Upper lobe of right lung (tissue), 1 donor: ENCODE data around the gene MCU. TPM values are rescaled to one million over a fixed set of nuclear protein-coding genes. Genes with fewer than 3 reads are reported as not detected.

Experiments used
- ATAC-seq: fragments of 200-7000 bp; cut with Tn5 transposase; one replicate; pipeline ENCODE4 v1.9.1; 2020; ENCODE audit warnings: mild to moderate bottlenecking, moderate library complexity
- DNase-seq: peaks from one replicate; pipeline ENCODE4 v3.0.0-alpha.2; 2020
- H3K27ac ChIP-seq: fragments of 200-600 bp; one replicate; pipeline ENCODE4 v1.8.0; 2022
- H3K27me3 ChIP-seq: fragments of 200-600 bp; one replicate; pipeline ENCODE4 v1.8.0; 2022; ENCODE audit warnings: mild to moderate bottlenecking
- H3K36me3 ChIP-seq: fragments of 200-600 bp; one replicate; pipeline ENCODE4 v1.8.0; 2022
- H3K4me1 ChIP-seq: fragments of 200-600 bp; one replicate; pipeline ENCODE4 v1.8.0; 2022
- H3K4me3 ChIP-seq: fragments of 200-600 bp; one replicate; pipeline ENCODE4 v1.8.0; 2022; ENCODE audit warnings: mild to moderate bottlenecking
- H3K9me3 ChIP-seq: fragments of 200-600 bp; one replicate; pipeline ENCODE4 v1.8.0; 2022
- intact Hi-C: fragments of 100-400 bp; cut with DNase I; formaldehyde crosslinking; loops from one replicate; pipeline ENCODE4 v1.11.0; 2022
- total RNA-seq: library from RNA; stranded (reverse); fragmentation: NEBNext Ultra II Directional; extraction: Animal tissue kit (Norgen Biotek cat#: 25700); gene quantifications from one replicate; pipeline ENCODE4 v1.2.1, GENCODE V29; 2021
- TF ChIP-seq, protein P1 (sequence below): fragments of 200-600 bp; IDR thresholded peaks from one replicate; pipeline ENCODE4 v1.8.0; 2022; ENCODE audit warnings: antibody characterized with exemption
- donor health status: DM: no; HTN: yes; CAD: no; lungs with severe emphysema.

The MCU gene
- total RNA-seq, 1 donor from 2014 or later = 31.1 TPM

DNA sequence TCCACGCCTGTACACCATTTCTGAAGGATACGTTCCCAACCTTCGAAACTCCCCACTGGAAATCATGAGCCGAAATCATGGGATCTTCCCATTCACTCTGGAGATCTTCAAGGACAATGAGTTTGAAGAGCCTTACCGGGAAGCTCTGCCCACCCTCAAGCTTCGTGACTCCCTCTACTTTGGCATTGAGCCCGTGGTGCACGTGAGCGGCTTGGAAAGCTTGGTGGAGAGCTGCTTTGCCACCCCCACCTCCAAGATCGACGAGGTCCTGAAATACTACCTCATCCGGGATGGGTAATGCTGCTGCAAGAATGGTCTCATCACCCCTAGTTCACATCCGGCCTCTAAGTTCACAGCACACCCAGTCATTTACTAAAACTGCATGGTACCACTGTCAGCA is 232.4 kb downstream of the MCU start:
- TF ChIP-seq, protein P1, sequence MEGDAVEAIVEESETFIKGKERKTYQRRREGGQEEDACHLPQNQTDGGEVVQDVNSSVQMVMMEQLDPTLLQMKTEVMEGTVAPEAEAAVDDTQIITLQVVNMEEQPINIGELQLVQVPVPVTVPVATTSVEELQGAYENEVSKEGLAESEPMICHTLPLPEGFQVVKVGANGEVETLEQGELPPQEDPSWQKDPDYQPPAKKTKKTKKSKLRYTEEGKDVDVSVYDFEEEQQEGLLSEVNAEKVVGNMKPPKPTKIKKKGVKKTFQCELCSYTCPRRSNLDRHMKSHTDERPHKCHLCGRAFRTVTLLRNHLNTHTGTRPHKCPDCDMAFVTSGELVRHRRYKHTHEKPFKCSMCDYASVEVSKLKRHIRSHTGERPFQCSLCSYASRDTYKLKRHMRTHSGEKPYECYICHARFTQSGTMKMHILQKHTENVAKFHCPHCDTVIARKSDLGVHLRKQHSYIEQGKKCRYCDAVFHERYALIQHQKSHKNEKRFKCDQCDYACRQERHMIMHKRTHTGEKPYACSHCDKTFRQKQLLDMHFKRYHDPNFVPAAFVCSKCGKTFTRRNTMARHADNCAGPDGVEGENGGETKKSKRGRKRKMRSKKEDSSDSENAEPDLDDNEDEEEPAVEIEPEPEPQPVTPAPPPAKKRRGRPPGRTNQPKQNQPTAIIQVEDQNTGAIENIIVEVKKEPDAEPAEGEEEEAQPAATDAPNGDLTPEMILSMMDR = no peak
- no peak for DNase-seq
- ATAC-seq = no peak
- no peaks in the 10 kb centered on the region for H3K36me3 ChIP-seq
- H3K4me3 ChIP-seq = no peak overlapping the region
- intact Hi-C loops = no loop called here
- H3K27me3 ChIP-seq = no peaks in the 10 kb centered on the region
- peaks cover 3% of the 10 kb centered on the region for H3K9me3 ChIP-seq
- no peaks in the 10 kb centered on the region for H3K4me1 ChIP-seq
- no peak overlapping the region for H3K27ac ChIP-seq

DNA sequence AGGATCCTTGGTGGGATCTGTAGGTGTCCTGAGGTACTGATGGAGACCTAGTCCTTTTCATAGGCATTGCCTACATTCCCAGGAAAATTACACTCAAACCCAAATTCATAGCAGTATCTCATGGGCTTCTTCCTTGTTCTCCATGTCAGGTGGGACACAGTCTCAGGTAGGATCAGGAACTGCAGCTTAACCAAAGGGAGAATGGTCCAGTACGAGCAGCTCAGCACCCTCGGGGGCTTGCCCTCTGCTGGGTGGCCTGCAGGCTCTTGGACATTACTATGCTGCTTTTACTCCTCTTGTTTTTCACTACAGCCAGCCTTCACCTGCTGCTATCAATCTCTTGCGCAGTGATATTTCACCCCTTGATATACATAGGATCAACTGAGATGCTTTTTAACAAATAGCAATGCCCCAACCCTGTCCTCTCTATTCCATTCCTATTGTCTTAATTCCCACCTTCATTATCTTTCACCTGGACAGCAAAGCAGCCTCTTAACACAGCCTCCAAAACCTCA is 234.1 kb downstream of the MCU start:
- TF ChIP-seq, protein P1 = no peak
- peaks cover 3% of the 10 kb centered on the region for H3K9me3 ChIP-seq
- no peak overlapping the region for H3K4me3 ChIP-seq
- no peak overlapping the region for H3K27ac ChIP-seq
- H3K4me1 ChIP-seq = no peaks in the 10 kb centered on the region
- no peaks in the 10 kb centered on the region for H3K27me3 ChIP-seq
- ATAC-seq (no peak), DNase-seq (no peak)
- H3K36me3 ChIP-seq = no peaks in the 10 kb centered on the region
- intact Hi-C loops = no loop called here

DNA sequence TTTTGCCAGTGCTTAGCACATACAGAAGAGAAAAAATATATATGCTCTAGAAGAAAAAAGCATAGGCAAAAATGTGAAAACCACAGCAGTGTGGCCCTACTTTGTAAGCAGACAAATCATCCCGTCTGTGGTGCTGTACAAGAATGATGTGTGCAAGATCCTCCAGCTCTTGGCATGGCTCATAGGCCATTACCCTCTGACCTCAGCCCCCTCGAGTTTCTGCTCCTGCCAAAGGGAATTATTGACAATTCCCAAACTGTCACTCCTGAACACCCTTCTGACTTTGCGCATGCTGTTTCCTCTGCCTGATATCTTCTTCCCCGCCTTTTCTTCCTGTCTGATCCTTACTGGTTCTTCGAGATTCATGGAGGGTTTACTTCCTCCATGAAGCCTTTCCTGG is 235.5 kb downstream of the MCU start:
- intact Hi-C loops = no loop called here
- no peak for DNase-seq

DNA sequence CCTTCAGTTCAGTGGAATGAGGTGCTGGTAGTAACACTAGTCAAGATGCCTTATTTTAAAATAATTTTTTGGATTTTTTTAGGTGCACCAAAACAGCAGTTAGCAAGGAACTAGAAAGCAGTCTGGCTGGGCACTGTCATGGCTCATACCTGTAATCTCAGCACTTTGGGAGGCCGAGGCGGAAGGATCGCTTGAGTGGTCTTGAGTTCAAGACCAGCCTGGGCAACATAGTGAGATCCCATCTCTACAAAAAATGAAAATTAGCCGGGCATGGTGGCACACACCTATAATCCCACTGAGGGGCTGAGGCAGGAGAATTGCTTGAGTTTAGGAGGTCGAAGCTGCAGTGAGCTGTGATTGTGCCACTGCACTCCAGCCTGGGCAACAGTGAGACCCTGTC is 236.9 kb downstream of the MCU start:
- intact Hi-C loops = no loop called here
- H3K9me3 ChIP-seq = no peaks in the 10 kb centered on the region
- TF ChIP-seq, protein P1 = no peak
- no peaks in the 10 kb centered on the region for H3K27me3 ChIP-seq
- no peak for ATAC-seq
- H3K4me3 ChIP-seq = no peak overlapping the region
- H3K4me1 ChIP-seq = no peaks in the 10 kb centered on the region
- no peak overlapping the region for H3K27ac ChIP-seq
- no peaks in the 10 kb centered on the region for H3K36me3 ChIP-seq
- no peak for DNase-seq

More for the DNA sequence above, 235.5 kb downstream of the MCU start:
- Histone ChIP-seq H3K4me1 (no peaks in the 10 kb centered on the region), H3K9me3 (no peaks in the 10 kb centered on the region), H3K27ac (no peak overlapping the region), H3K4me3 (no peak overlapping the region), H3K27me3 (no peaks in the 10 kb centered on the region), H3K36me3 (no peaks in the 10 kb centered on the region)
- ATAC-seq = no peak
- TF ChIP-seq, protein P1 = no peak

DNA sequence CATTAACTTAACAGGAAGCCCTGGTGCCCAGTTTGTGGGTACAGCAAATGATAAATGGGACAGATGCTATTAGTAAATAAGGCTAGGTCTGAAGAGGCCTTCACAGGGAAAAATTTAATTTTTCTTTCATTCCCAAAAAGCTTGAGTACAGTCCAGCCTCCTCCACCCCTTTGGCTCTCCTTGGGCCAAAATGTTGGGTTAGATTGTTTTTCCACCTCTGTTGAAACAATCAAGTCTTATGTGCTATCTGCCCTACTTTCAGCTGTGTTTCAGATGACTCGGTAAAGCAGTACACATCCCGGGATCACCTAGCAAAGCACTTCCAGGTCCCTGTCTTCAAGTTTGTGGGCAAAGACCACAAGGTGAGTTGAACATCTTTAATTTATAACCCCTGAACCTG is 238.3 kb downstream of the MCU start:
- Histone ChIP-seq H3K9me3 (no peaks in the 10 kb centered on the region), H3K36me3 (no peaks in the 10 kb centered on the region), H3K27ac (no peak overlapping the region), H3K4me1 (no peaks in the 10 kb centered on the region), H3K4me3 (no peak overlapping the region), H3K27me3 (no peaks in the 10 kb centered on the region)
- ATAC-seq (no peak), DNase-seq (no peak)
- TF ChIP-seq, protein P1 = no peak
- intact Hi-C loops = no loop called here
